ENCODE data around the gene ZSCAN10. TPM values are rescaled to one million over a fixed set of nuclear protein-coding genes. Genes with fewer than 3 reads are reported as not detected.

Gene ZSCAN10
- total and polyA plus RNA-seq, 2 of the 13 experiments (the other 11 are each of a cell fraction or from before 2014, with no cell fraction given): not detected

DNA sequence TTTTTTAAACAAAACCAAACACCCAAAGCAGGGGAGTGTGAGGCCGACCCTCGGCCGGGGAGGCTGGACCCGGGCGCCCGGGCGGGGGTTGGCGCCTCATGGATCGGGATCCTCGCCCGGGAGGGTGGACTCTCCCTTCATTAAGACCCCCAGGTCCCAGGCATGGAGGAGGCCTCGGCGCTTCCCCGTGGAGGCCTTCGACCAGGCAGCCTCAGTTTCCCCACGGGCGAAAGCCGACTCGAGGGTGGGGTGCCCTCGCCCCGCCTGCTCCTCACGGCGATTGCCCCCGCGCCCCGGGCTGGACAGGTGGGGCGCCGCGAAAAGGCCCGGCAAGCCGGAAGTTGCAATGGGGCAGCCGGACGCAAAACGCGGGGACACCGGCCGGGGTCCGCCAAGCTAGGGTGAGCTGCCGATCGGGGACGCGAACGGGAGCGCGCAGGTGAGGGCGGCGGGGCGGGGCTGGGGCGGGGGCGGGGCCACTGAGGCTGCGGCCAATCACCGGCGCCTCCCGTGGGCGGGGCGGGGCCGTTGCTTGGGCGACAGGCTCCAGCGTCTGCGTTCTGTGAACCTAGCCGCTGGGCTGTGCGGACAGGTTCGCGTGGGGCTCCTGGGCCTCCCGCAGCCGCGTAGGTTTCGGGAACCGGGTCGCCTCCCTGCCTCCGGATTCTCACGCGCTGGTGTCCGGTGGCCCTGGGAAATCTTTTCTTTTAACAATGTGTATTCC is 7.3 kb upstream of the ZSCAN10 start (continued):
- TF ChIP-seq, protein P1, sequence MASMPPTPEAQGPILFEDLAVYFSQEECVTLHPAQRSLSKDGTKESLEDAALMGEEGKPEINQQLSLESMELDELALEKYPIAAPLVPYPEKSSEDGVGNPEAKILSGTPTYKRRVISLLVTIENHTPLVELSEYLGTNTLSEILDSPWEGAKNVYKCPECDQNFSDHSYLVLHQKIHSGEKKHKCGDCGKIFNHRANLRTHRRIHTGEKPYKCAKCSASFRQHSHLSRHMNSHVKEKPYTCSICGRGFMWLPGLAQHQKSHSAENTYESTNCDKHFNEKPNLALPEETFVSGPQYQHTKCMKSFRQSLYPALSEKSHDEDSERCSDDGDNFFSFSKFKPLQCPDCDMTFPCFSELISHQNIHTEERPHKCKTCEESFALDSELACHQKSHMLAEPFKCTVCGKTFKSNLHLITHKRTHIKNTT (CRISPR knock-in tag; IDR thresholded peaks at IDR 0.05): no peak
- peak; percentile 97 for TF ChIP-seq KDM2A (CRISPR knock-in tag; IDR thresholded peaks at IDR 0.05; ENCODE audit: borderline replicate concordance, low read depth)
- TF ChIP-seq ZNF768 (CRISPR knock-in tag; IDR thresholded peaks at IDR 0.05): peak; percentile 82
- 0 out of 2 replicates have a peak, but pooled peaks have one; percentile 50 for TF ChIP-seq KLF12 (CRISPR knock-in tag; IDR thresholded peaks at IDR 0.05; ENCODE audit: borderline replicate concordance)
- no peak for TF ChIP-seq SMC3 (IDR thresholded peaks at IDR 0.05; ENCODE audit: low read length)
- TF ChIP-seq ZNF260 (CRISPR knock-in tag; IDR thresholded peaks at IDR 0.05; ENCODE audit: borderline replicate concordance, low read depth): no peak
- no peak for TF ChIP-seq TOE1 (CRISPR knock-in tag; IDR thresholded peaks at IDR 0.05)
- TF ChIP-seq FOSL1 (CRISPR knock-in tag; IDR thresholded peaks at IDR 0.05; ENCODE audit: borderline replicate concordance): no peak
- TF ChIP-seq SRSF9 (IDR thresholded peaks at IDR 0.05; ENCODE audit: borderline replicate concordance, insufficient read depth, low read depth, low read length, poor library complexity, severe bottlenecking): no peak
- TF ChIP-seq ZNF841 (CRISPR knock-in tag; IDR thresholded peaks at IDR 0.05; ENCODE audit: borderline replicate concordance): no peak
- 0 out of 2 replicates have a peak, but pooled peaks have one; percentile 40 for TF ChIP-seq SNAI1 (CRISPR knock-in tag; IDR thresholded peaks at IDR 0.05; ENCODE audit: borderline replicate concordance)
- no peak for TF ChIP-seq ZNF3 (CRISPR knock-in tag; IDR thresholded peaks at IDR 0.05)
- TF ChIP-seq, protein P2, sequence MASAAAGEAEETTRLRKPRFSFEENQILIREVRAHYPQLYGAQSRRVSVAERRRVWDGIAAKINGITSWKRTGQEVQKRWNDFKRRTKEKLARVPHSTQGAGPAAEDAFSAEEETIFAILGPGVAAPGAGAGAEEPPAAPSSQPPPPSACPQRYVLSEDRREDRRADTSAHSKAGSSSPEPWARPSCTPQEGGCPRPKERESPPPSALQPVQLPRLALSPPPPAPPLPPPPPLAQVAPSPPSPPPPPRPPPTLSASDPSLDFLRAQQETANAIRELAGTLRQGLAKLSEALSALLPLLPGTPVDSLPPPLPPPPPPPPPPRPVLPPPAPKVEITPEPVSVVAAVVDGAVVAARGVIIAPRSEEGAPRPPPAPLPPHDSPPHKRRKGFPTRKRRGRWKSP (CRISPR knock-in tag; IDR thresholded peaks at IDR 0.05): no peak
- no peak for TF ChIP-seq KDM1A (CRISPR knock-in tag; IDR thresholded peaks at IDR 0.05)
- no peak for TF ChIP-seq ZNF101 (CRISPR knock-in tag; IDR thresholded peaks at IDR 0.05; ENCODE audit: borderline replicate concordance, low read depth)
- peak; percentile 45; the same call in 1 of the 2 replicates for TF ChIP-seq FOXK1 (CRISPR knock-in tag; IDR thresholded peaks at IDR 0.05; ENCODE audit: borderline replicate concordance, low read depth)
- TF ChIP-seq SUZ12 (IDR thresholded peaks at IDR 0.05; ENCODE audit: low read depth, low read length): no peak
- TF ChIP-seq ZNF850 (CRISPR knock-in tag; conservative IDR thresholded peaks at IDR 0.05): no peak
- no peak for TF ChIP-seq SMARCE1 (IDR thresholded peaks at IDR 0.05; ENCODE audit: borderline replicate concordance)
- TF ChIP-seq ZNF670 (CRISPR knock-in tag; IDR thresholded peaks at IDR 0.05; ENCODE audit: borderline replicate concordance): peak; percentile 83; the same call in 1 of the 2 replicates
- TF ChIP-seq, protein P3, sequence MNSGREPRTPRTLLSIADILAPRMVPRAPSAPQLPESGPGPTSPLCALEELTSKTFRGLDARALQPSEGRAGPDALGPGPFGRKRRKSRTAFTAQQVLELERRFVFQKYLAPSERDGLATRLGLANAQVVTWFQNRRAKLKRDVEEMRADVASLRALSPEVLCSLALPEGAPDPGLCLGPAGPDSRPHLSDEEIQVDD (CRISPR knock-in tag; IDR thresholded peaks at IDR 0.05; ENCODE audit: borderline replicate concordance): no peak
- TF ChIP-seq, protein P4, sequence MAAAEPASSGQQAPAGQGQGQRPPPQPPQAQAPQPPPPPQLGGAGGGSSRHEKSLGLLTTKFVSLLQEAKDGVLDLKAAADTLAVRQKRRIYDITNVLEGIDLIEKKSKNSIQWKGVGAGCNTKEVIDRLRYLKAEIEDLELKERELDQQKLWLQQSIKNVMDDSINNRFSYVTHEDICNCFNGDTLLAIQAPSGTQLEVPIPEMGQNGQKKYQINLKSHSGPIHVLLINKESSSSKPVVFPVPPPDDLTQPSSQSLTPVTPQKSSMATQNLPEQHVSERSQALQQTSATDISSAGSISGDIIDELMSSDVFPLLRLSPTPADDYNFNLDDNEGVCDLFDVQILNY (CRISPR knock-in tag; conservative IDR thresholded peaks at IDR 0.05): no peak
- TF ChIP-seq MTA1 (CRISPR knock-in tag; IDR thresholded peaks at IDR 0.05; ENCODE audit: borderline replicate concordance): peak; percentile 30; the same call in 1 of the 2 replicates
- TF ChIP-seq HES4 (CRISPR knock-in tag; IDR thresholded peaks at IDR 0.05; ENCODE audit: borderline replicate concordance): no peak
- TF ChIP-seq MED13 (CRISPR knock-in tag; IDR thresholded peaks at IDR 0.05): no peak
- TF ChIP-seq, protein P5, sequence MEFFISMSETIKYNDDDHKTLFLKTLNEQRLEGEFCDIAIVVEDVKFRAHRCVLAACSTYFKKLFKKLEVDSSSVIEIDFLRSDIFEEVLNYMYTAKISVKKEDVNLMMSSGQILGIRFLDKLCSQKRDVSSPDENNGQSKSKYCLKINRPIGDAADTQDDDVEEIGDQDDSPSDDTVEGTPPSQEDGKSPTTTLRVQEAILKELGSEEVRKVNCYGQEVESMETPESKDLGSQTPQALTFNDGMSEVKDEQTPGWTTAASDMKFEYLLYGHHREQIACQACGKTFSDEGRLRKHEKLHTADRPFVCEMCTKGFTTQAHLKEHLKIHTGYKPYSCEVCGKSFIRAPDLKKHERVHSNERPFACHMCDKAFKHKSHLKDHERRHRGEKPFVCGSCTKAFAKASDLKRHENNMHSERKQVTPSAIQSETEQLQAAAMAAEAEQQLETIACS (CRISPR knock-in tag; IDR thresholded peaks at IDR 0.05): peak; percentile 96
